Neural cell (in vitro differentiated cells): ENCODE data around the gene PRICKLE2.

Experiments
- CTCF ChIP-seq: fragments of 450-650 bp; IDR thresholded peaks from 2 replicates; pipeline ENCODE4 v1.5.1; 2014; ENCODE audit warnings: antibody characterized with exemption, mild to moderate bottlenecking, moderate library complexity; ENCODE audit not compliant: poor library complexity, severe bottlenecking
- SMC3 ChIP-seq: fragments of 450-650 bp; conservative IDR thresholded peaks from 2 replicates; pipeline ENCODE4 v1.6.1; 2014; ENCODE audit warnings: antibody characterized with exemption, mild to moderate bottlenecking, moderate library complexity; ENCODE audit not compliant: poor library complexity

GRCh38 chr3:64264501-64265109 lies 39.3 kb upstream of the PRICKLE2 start:
- TF ChIP-seq SMC3: no peak
- no peak for TF ChIP-seq CTCF
